A673 (cell line): ENCODE data around the gene GATAD2B.

Experiments
- CTCF ChIP-seq: fragments of 300-800, 200-600 bp; sonication (generic); conservative IDR thresholded peaks from 2 replicates; pipeline ENCODE4 v1.5.1; 2017; ENCODE audit warnings: low read depth, mild to moderate bottlenecking, antibody characterized with exemption, low read length, moderate library complexity, mixed read lengths
- EZH2 ChIP-seq: fragments of 200-600 bp; sonication (generic); IDR thresholded peaks from 2 replicates; pipeline ENCODE4 v1.6.1; 2017; ENCODE audit warnings: borderline replicate concordance, low read depth, mild to moderate bottlenecking, mixed read lengths, antibody characterized with exemption, low read length; ENCODE audit not compliant: poor library complexity, severe bottlenecking

GRCh38 chr1:153941826-153942725 lies 19.3 kb upstream of the GATAD2B start:
- TF ChIP-seq CTCF = no peak
- no peak for TF ChIP-seq EZH2
